Testis (tissue), 3 donors: ENCODE data around the gene LHFPL4. TPM values are rescaled to one million over a fixed set of nuclear protein-coding genes. Genes with fewer than 3 reads are reported as not detected.

Source experiments
- DNase-seq: peaks from one replicate; pipeline ENCODE4 v3.0.0-alpha.2; 2019
- H3K27ac ChIP-seq, 2 donors: fragments of 200-600 bp; sonication (generic); one replicate each; pipeline ENCODE4 v1.5.1; 2019
- H3K27me3 ChIP-seq: fragments of 200-600 bp; sonication (generic); one replicate; pipeline ENCODE4 v1.5.1; 2019
- H3K36me3 ChIP-seq: fragments of 200-600 bp; sonication (generic); one replicate; pipeline ENCODE4 v1.5.1; 2017; ENCODE audit warnings: low read depth; ENCODE audit errors: missing control alignments
- H3K4me1 ChIP-seq: fragments of 200-600 bp; sonication (generic); one replicate; pipeline ENCODE4 v1.5.1; 2019
- H3K4me3 ChIP-seq, 2 donors: fragments of 200-600 bp; sonication (generic); one replicate each; pipeline ENCODE4 v1.5.1; 2017 to 2019
- H3K9me3 ChIP-seq: fragments of 200-600 bp; sonication (generic); one replicate; pipeline ENCODE4 v1.5.1; 2017
- POLR2A ChIP-seq: fragments of 450-650 bp; IDR thresholded peaks from one replicate; pipeline ENCODE4 v1.6.1; 2017; ENCODE audit warnings: antibody characterized with exemption, mild to moderate bottlenecking, moderate library complexity
- WGBS, 2 donors: methylation state at CpG; one replicate each; pipeline ENCODE4 v1.1.5; 2018; 5-methylcytosine and 5-hydroxymethylcytosine counted together
- intact Hi-C: fragments of 100-400 bp; cut with DNase I; formaldehyde crosslinking; loops from one replicate; pipeline ENCODE4 v1.15.1; 2023; ENCODE audit warnings: low total_unique reads
- polyA plus RNA-seq: library from polyadenylated mRNA; stranded (reverse); fragments of 350-450 nt; fragmentation: Illumina TruSeq; extraction: RNeasy Lipid Tissue Mini Kit (QIAGEN cat#74804); gene quantifications from one replicate; pipeline ENCODE4 v1.2.3, GENCODE V29; 2014; ENCODE audit warnings: low read depth, low replicate concordance; ENCODE audit not compliant: insufficient read depth
- total RNA-seq, 2 donors: library from RNA; depleted of rRNA; stranded (reverse); fragments of >200 nt; gene quantifications; one replicate each; pipeline ENCODE4 v1.2.3, GENCODE V29; 2016
- TF ChIP-seq, protein P1 (sequence below), 3 experiments: fragments of 450-650 bp in 2 of 3; fragments of 200-600 bp in 1 of 3; sonication (generic) in 1 of 3; IDR thresholded peaks; one replicate each; pipeline ENCODE4 v1.5.1; 2016 to 2019; ENCODE audit warnings: antibody characterized with exemption in 3 of 3, mild to moderate bottlenecking in 2 of 3, moderate library complexity in 1 of 3

Gene LHFPL4
- total and polyA plus RNA-seq, 3 donors from 2014 or later = 1.3 to 2.3 (median 1.3) TPM

GRCh38 chr3:9469986-9470385 lies 83.6 kb downstream of the LHFPL4 start:
- H3K36me3 ChIP-seq = no peaks in the 10 kb centered on the region
- H3K4me1 ChIP-seq = no peaks in the 10 kb centered on the region
- H3K4me3 ChIP-seq = no peak overlapping the region
- 81 to 89% methylated on average over 3 of the region's 3 CpGs for WGBS, 2 donors
- DNase-seq = no peak
- H3K27me3 ChIP-seq = no peaks in the 10 kb centered on the region
- no peak for TF ChIP-seq POLR2A
- TF ChIP-seq, protein P1, sequence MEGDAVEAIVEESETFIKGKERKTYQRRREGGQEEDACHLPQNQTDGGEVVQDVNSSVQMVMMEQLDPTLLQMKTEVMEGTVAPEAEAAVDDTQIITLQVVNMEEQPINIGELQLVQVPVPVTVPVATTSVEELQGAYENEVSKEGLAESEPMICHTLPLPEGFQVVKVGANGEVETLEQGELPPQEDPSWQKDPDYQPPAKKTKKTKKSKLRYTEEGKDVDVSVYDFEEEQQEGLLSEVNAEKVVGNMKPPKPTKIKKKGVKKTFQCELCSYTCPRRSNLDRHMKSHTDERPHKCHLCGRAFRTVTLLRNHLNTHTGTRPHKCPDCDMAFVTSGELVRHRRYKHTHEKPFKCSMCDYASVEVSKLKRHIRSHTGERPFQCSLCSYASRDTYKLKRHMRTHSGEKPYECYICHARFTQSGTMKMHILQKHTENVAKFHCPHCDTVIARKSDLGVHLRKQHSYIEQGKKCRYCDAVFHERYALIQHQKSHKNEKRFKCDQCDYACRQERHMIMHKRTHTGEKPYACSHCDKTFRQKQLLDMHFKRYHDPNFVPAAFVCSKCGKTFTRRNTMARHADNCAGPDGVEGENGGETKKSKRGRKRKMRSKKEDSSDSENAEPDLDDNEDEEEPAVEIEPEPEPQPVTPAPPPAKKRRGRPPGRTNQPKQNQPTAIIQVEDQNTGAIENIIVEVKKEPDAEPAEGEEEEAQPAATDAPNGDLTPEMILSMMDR (IDR thresholded peaks at IDR 0.05) = no peak
- H3K9me3 ChIP-seq = no peaks in the 10 kb centered on the region
- H3K27ac ChIP-seq = no peak overlapping the region
- intact Hi-C loops = no loop called here

DNA sequence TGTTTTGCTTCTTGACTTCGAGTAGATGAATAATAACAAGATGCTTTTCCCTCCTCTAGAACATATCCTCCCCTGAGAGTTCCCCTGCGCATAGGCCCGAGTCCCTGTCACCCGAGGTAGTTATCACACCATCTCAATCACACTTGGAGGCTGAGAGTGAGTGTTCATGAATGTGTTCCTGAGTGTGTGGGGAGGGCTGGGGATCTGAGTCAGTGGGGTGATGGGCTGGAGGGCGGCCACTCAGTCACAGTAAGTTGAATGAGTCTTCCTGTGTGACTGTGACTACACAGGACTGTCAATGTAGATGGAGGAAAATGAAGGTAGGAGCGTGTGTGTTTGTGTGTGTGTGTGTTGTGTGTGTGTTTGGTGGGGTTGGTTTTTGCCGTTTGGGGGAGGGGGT lies 85.2 kb downstream of the LHFPL4 start:
- DNase-seq = no peak
- WGBS, 2 donors = 92 to 94% methylated on average over 7 of the region's 7 CpGs
- Histone ChIP-seq H3K36me3 (no peaks in the 10 kb centered on the region), H3K27ac (no peak overlapping the region), H3K4me3 (no peak overlapping the region), H3K4me1 (no peaks in the 10 kb centered on the region), H3K27me3 (no peaks in the 10 kb centered on the region), H3K9me3 (no peaks in the 10 kb centered on the region)
- intact Hi-C loops = no loop called here
- no peak for TF ChIP-seq POLR2A

GRCh38 chr3:9467451-9467850 lies 86.2 kb downstream of the LHFPL4 start:
- TF ChIP-seq POLR2A = no peak
- Histone ChIP-seq H3K4me3 (no peak overlapping the region), H3K27ac (no peak overlapping the region), H3K9me3 (no peaks in the 10 kb centered on the region), H3K4me1 (no peaks in the 10 kb centered on the region), H3K36me3 (no peaks in the 10 kb centered on the region), H3K27me3 (no peaks in the 10 kb centered on the region)
- intact Hi-C loops = no loop called here
- DNase-seq = no peak
- WGBS, 2 donors = 93 to 96% methylated on average over 3 of the region's 3 CpGs

- 90 to 97% methylated on average over 1 of the region's 1 CpG for WGBS, 2 donors
- intact Hi-C loops = no loop called here
Measured at GRCh38 chr3:9455596-9456131, 98.0 kb downstream of the LHFPL4 start.

DNA sequence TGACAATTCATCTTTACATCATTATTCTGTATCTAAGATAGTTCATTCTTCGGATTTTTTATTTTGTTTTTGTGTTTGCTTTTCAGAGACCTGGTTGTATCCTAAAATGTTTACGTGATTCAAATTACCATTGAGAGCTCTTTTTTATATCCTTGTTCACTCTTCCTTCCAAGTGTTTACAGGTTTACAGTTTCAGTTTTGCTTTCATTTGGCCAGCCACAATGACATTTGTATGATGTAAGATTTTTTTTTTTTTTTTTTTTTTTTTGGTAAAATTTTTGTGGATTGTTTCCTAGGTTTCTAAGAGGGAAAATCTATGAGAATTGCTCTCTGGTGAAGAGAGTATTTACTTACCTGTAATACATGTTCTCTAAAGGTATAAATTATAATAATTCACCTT lies 101.2 kb downstream of the LHFPL4 start:
- intact Hi-C loops = no loop called here

More at GRCh38 chr3:9455596-9456131, 98.0 kb downstream of the LHFPL4 start:
- H3K27ac ChIP-seq = no peak overlapping the region
- H3K27me3 ChIP-seq = no peaks in the 10 kb centered on the region
- H3K4me3 ChIP-seq = no peak overlapping the region
- no peak for DNase-seq
- no peak for TF ChIP-seq POLR2A
- TF ChIP-seq, protein P1 (IDR thresholded peaks at IDR 0.05) = no peak
- no peaks in the 10 kb centered on the region for H3K4me1 ChIP-seq
- no peaks in the 10 kb centered on the region for H3K36me3 ChIP-seq
- no peaks in the 10 kb centered on the region for H3K9me3 ChIP-seq

More for the DNA sequence above, 101.2 kb downstream of the LHFPL4 start:
- TF ChIP-seq, protein P1 (IDR thresholded peaks at IDR 0.05) = no peak
- TF ChIP-seq POLR2A = no peak
- Histone ChIP-seq H3K36me3 (no peaks in the 10 kb centered on the region), H3K9me3 (no peaks in the 10 kb centered on the region), H3K27ac (no peak overlapping the region), H3K27me3 (no peaks in the 10 kb centered on the region), H3K4me3 (no peak overlapping the region), H3K4me1 (no peaks in the 10 kb centered on the region)
- no peak for DNase-seq
- WGBS, 2 donors = 84 to 85% methylated on average over 2 of the region's 2 CpGs
